Right lobe of liver (tissue), 4 donors: Measurements from ENCODE around the gene OTOA.

ENCODE experiments used
- CTCF ChIP-seq, 4 donors: fragments of 200-600 bp in 3 of 4; fragments of 450-650 bp in 1 of 4; IDR thresholded peaks; one replicate each; pipeline versions ENCODE4 v1.5.1 to v1.8.0; 2016 to 2022; ENCODE audit warnings: antibody characterized with exemption in 4 of 4, mild to moderate bottlenecking in 2 of 4
- POLR2A ChIP-seq: fragments of 450-650 bp; IDR thresholded peaks from one replicate; pipeline ENCODE4 v1.6.1; 2017; ENCODE audit warnings: antibody characterized with exemption, mild to moderate bottlenecking
- donor health status: DM: no; HTN: no; CAD: no.
- donor health status: DM: no; HTN: no; CAD: no.
- donor health status: DM: no; HTN: yes; CAD: no.

GRCh38 chr16:21620592-21620991, 43.2 kb upstream of the OTOA start:
- TF ChIP-seq CTCF (IDR thresholded peaks at IDR 0.05) = no peak
- TF ChIP-seq POLR2A = no peak
